ENCODE measurements around the gene PTPRT.

Gene PTPRT

DNA sequence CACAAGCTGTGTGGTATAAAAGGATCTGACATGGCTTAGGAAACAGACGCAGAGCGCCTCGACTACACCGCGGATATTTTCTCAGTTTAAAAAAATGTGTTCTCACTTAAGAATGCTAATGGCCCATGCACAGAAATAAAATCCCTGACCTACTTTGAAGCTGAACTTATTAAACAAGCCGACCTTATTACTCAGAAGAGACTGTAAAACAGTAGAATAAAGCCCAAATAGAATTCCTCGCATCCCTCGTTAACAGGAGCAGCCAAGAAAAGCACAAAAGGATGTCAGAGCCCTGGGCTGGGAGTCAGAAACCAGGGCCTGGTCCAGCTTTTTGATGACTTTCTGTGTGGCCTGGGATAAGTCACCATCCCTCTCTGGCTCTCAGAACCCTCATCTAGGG lies 489.3 kb downstream of the PTPRT start:
- H3K27ac Mint-ChIP-seq, result no peak overlapping the region
- H3K4me1 Mint-ChIP-seq, result peaks cover 4% of the 10 kb centered on the region
- no peak for TF ChIP-seq CTCF (IDR thresholded peaks at IDR 0.05)
- no peak overlapping the region for H3K4me3 Mint-ChIP-seq
- peaks cover 15% of the 10 kb centered on the region for H3K9me3 Mint-ChIP-seq
- DNase-seq, result no peak
- peaks cover 18% of the 10 kb centered on the region for H3K27me3 Mint-ChIP-seq (ENCODE audit: low read depth, poor library complexity)
- H3K36me3 Mint-ChIP-seq (ENCODE audit: low read depth), result no peaks in the 10 kb centered on the region

- H3K4me1 Mint-ChIP-seq, result peaks cover 4% of the 10 kb centered on the region
- no peak overlapping the region for H3K4me3 Mint-ChIP-seq
- no peak overlapping the region for H3K27ac Mint-ChIP-seq
- DNase-seq, result no peak
- peaks cover 15% of the 10 kb centered on the region for H3K27me3 Mint-ChIP-seq (ENCODE audit: low read depth, poor library complexity)
- H3K36me3 Mint-ChIP-seq (ENCODE audit: low read depth), result no peaks in the 10 kb centered on the region
- H3K9me3 Mint-ChIP-seq, result peaks cover 2% of the 10 kb centered on the region
- no peak for TF ChIP-seq CTCF (IDR thresholded peaks at IDR 0.05)
These were observed 491.7 kb downstream of the PTPRT start for GRCh38 chr20:42697962-42698361.

DNA sequence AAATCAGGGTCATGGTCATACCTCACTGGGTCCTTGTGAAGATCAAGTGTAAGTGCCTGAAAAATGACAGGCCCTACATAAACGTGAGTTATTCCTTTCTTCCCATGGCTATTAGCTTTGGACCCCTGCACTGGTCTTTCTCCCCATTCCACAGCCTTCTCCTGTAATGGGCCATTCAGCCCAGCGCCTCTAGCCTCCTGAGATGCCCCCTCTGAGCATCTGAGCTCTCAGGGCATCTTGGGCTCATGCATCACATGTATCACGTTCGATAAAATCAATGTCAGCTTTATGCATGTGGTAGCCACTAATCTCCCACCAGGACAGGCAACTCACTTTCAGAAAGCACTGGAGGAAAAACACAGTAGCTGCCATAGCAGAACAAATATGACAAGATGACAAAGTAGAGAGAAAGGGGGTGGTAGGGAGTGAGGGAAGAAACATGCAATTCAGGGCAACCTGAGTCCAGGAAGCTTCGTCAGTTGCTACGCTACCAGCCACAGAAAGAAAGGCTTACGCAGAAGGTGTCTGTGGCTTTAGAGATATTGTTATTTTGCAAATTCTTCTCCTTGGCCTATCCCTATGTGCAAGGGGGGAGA lies 498.8 kb downstream of the PTPRT start:
- Mint-ChIP-seq H3K27me3 (ENCODE audit: low read depth, poor library complexity) (peaks cover 10% of the 10 kb centered on the region), H3K4me3 (no peak overlapping the region), H3K36me3 (ENCODE audit: low read depth) (no peaks in the 10 kb centered on the region), H3K27ac (no peak overlapping the region), H3K9me3 (no peaks in the 10 kb centered on the region), H3K4me1 (no peaks in the 10 kb centered on the region)
- no peak for TF ChIP-seq CTCF (IDR thresholded peaks at IDR 0.05)
- DNase-seq, result no peak

GRCh38 chr20:42688576-42688975 lies 501.1 kb downstream of the PTPRT start:
- Mint-ChIP-seq H3K36me3 (ENCODE audit: low read depth) (no peaks in the 10 kb centered on the region), H3K9me3 (no peaks in the 10 kb centered on the region), H3K4me1 (no peaks in the 10 kb centered on the region), H3K27ac (no peak overlapping the region), H3K27me3 (ENCODE audit: low read depth, poor library complexity) (peaks cover 10% of the 10 kb centered on the region), H3K4me3 (no peak overlapping the region)
- TF ChIP-seq CTCF (IDR thresholded peaks at IDR 0.05), result no peak
- peak; percentile 69 for DNase-seq

GRCh38 chr20:42686057-42686456 lies 503.6 kb downstream of the PTPRT start:
- Mint-ChIP-seq H3K27me3 (ENCODE audit: low read depth, poor library complexity) (peaks cover 8% of the 10 kb centered on the region), H3K36me3 (ENCODE audit: low read depth) (no peaks in the 10 kb centered on the region), H3K27ac (no peak overlapping the region), H3K9me3 (no peaks in the 10 kb centered on the region), H3K4me1 (no peaks in the 10 kb centered on the region), H3K4me3 (no peak overlapping the region)
- DNase-seq, result no peak
- TF ChIP-seq CTCF (IDR thresholded peaks at IDR 0.05), result no peak

DNA sequence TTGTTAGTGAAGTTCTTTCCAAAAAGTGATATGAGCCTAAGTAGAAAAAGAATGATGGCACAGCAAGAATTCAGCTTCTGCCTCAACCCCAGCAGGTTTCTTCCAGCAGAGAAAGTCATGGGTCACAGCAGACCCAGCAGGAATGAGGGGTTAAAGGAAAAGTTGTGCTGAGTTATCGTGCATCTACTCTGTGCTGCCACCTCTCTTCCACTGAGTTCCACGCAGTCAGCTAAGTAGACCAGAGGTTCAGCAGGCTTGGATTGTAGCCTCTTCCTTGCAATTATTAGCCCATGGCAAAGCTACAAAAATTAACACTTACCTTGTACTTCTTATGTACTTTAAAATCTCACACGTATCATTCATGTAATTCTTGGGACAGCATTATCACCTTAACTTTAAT lies 510.8 kb downstream of the PTPRT start:
- Mint-ChIP-seq H3K4me3 (no peak overlapping the region), H3K9me3 (no peaks in the 10 kb centered on the region), H3K4me1 (no peaks in the 10 kb centered on the region), H3K27me3 (ENCODE audit: low read depth, poor library complexity) (peaks cover 9% of the 10 kb centered on the region), H3K27ac (no peak overlapping the region), H3K36me3 (ENCODE audit: low read depth) (no peaks in the 10 kb centered on the region)
- DNase-seq, result no peak
- peak; percentile 22 for TF ChIP-seq CTCF (IDR thresholded peaks at IDR 0.05)

Data from nephron progenitor cell (in vitro differentiated cells).